ENCODE measurements around the gene SCGN.

SCGN gene

GRCh38 chr6:25685251-25685650 lies 33.2 kb downstream of the SCGN start:
- TF ChIP-seq GATA1 (IDR thresholded peaks at IDR 0.05; ENCODE audit: low read depth, low read length) (no peak), POLR2A (IDR thresholded peaks at IDR 0.05; ENCODE audit: low read length) (no peak)
- no peak for DNase-seq

- TF ChIP-seq POLR2A (IDR thresholded peaks at IDR 0.05; ENCODE audit: low read length) (no peak), GATA1 (IDR thresholded peaks at IDR 0.05; ENCODE audit: low read depth, low read length) (no peak)
These were observed 33.9 kb downstream of the SCGN start for GRCh38 chr6:25685896-25686295.

GRCh38 chr6:25686856-25687255 lies 34.8 kb downstream of the SCGN start:
- no peak for DNase-seq
- TF ChIP-seq GATA1 (IDR thresholded peaks at IDR 0.05; ENCODE audit: low read depth, low read length): no peak
- TF ChIP-seq POLR2A (IDR thresholded peaks at IDR 0.05; ENCODE audit: low read length): no peak

More at GRCh38 chr6:25685896-25686295, 33.9 kb downstream of the SCGN start:
- DNase-seq: no peak

GRCh38 chr6:25689966-25690365 lies 38.0 kb downstream of the SCGN start:
- no peak for TF ChIP-seq GATA1 (IDR thresholded peaks at IDR 0.05; ENCODE audit: low read depth, low read length)
- DNase-seq: no peak

- TF ChIP-seq POLR2A (IDR thresholded peaks at IDR 0.05; ENCODE audit: low read length) (no peak), GATA1 (IDR thresholded peaks at IDR 0.05; ENCODE audit: low read depth, low read length) (no peak)
- no peak for DNase-seq
These were observed 39.9 kb downstream of the SCGN start for GRCh38 chr6:25691894-25692293.

GRCh38 chr6:25692472-25692871 lies 40.5 kb downstream of the SCGN start:
- TF ChIP-seq POLR2A (IDR thresholded peaks at IDR 0.05; ENCODE audit: low read length): no peak
- TF ChIP-seq GATA1 (IDR thresholded peaks at IDR 0.05; ENCODE audit: low read depth, low read length): no peak
- DNase-seq: no peak

GRCh38 chr6:25694366-25694765 lies 42.4 kb downstream of the SCGN start:
- no peak for DNase-seq
- TF ChIP-seq POLR2A (IDR thresholded peaks at IDR 0.05; ENCODE audit: low read length) (no peak), GATA1 (IDR thresholded peaks at IDR 0.05; ENCODE audit: low read depth, low read length) (no peak)

- DNase-seq: no peak
- TF ChIP-seq GATA1 (IDR thresholded peaks at IDR 0.05; ENCODE audit: low read depth, low read length): no peak
- TF ChIP-seq POLR2A (IDR thresholded peaks at IDR 0.05; ENCODE audit: low read length): no peak
These were observed 43.7 kb downstream of the SCGN start for GRCh38 chr6:25695671-25696070.

GRCh38 chr6:25697537-25698340 lies 45.7 kb downstream of the SCGN start:
- DNase-seq: peak; percentile 53 to 68
- TF ChIP-seq GATA1 (IDR thresholded peaks at IDR 0.05; ENCODE audit: low read depth, low read length) (no peak), POLR2A (IDR thresholded peaks at IDR 0.05; ENCODE audit: low read length) (no peak)

GRCh38 chr6:25698631-25699030 lies 46.6 kb downstream of the SCGN start:
- peak; percentile 27 for TF ChIP-seq POLR2A (IDR thresholded peaks at IDR 0.05; ENCODE audit: low read length)
- TF ChIP-seq GATA1 (IDR thresholded peaks at IDR 0.05; ENCODE audit: low read depth, low read length): peak; percentile 60
- peak; percentile 87 to 95 for DNase-seq

GRCh38 chr6:25699649-25700048 lies 47.6 kb downstream of the SCGN start:
- DNase-seq: peak; percentile 15 to 40
- TF ChIP-seq POLR2A (IDR thresholded peaks at IDR 0.05; ENCODE audit: low read length) (no peak), GATA1 (IDR thresholded peaks at IDR 0.05; ENCODE audit: low read depth, low read length) (no peak)

- TF ChIP-seq GATA1 (IDR thresholded peaks at IDR 0.05; ENCODE audit: low read depth, low read length) (no peak), POLR2A (IDR thresholded peaks at IDR 0.05; ENCODE audit: low read length) (no peak)
- no peak for DNase-seq
These were observed 48.7 kb downstream of the SCGN start for GRCh38 chr6:25700761-25701160.

- no peak for DNase-seq
- no peak for TF ChIP-seq GATA1 (IDR thresholded peaks at IDR 0.05; ENCODE audit: low read depth, low read length)
- no peak for TF ChIP-seq POLR2A (IDR thresholded peaks at IDR 0.05; ENCODE audit: low read length)
These were observed 49.8 kb downstream of the SCGN start for GRCh38 chr6:25701807-25702206.

GRCh38 chr6:25703005-25703404 lies 51.0 kb downstream of the SCGN start:
- no peak for TF ChIP-seq GATA1 (IDR thresholded peaks at IDR 0.05; ENCODE audit: low read depth, low read length)
- no peak for TF ChIP-seq POLR2A (IDR thresholded peaks at IDR 0.05; ENCODE audit: low read length)

GRCh38 chr6:25704001-25704400 lies 52.0 kb downstream of the SCGN start:
- TF ChIP-seq POLR2A (IDR thresholded peaks at IDR 0.05; ENCODE audit: low read length) (no peak), GATA1 (IDR thresholded peaks at IDR 0.05; ENCODE audit: low read depth, low read length) (no peak)
- DNase-seq: no peak

More at GRCh38 chr6:25703005-25703404, 51.0 kb downstream of the SCGN start:
- no peak for DNase-seq
